ENCODE measurements around the gene ZNF317. TPM values are rescaled to one million over a fixed set of nuclear protein-coding genes. Genes with fewer than 3 reads are reported as not detected.

ZNF317 gene
- total and polyA plus RNA-seq, 11 donors = 8.4 to 21.6 (median 13.5) TPM

DNA sequence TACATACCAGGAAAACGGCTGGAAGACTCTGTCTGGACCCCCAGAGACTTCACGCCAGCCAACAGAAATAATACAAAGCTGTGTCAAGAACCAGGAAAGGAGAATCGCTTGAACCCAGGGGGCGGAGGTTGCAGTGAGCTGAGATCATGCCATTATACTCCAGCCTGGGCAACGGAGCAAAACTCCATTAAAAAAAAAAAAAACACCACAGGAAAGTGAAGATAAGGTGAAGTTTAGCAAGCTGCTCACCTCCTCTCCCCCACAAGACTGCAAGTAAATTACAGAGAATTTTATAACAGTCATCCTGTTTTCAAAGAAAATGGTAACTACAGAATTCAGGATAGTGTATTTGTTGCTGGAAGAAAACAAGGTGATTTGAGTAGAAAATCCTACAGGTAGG, 23.6 kb upstream of the ZNF317 start:
- no peak overlapping the region for H3K4me3 ChIP-seq
- no peak for TF ChIP-seq POLR2A (IDR thresholded peaks at IDR 0.05)
- TF ChIP-seq, protein P1, sequence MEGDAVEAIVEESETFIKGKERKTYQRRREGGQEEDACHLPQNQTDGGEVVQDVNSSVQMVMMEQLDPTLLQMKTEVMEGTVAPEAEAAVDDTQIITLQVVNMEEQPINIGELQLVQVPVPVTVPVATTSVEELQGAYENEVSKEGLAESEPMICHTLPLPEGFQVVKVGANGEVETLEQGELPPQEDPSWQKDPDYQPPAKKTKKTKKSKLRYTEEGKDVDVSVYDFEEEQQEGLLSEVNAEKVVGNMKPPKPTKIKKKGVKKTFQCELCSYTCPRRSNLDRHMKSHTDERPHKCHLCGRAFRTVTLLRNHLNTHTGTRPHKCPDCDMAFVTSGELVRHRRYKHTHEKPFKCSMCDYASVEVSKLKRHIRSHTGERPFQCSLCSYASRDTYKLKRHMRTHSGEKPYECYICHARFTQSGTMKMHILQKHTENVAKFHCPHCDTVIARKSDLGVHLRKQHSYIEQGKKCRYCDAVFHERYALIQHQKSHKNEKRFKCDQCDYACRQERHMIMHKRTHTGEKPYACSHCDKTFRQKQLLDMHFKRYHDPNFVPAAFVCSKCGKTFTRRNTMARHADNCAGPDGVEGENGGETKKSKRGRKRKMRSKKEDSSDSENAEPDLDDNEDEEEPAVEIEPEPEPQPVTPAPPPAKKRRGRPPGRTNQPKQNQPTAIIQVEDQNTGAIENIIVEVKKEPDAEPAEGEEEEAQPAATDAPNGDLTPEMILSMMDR (IDR thresholded peaks at IDR 0.05) = no peak
- WGBS, 4 donors = 42 to 53% (median 50%) methylated on average over 5 of the region's 5 CpGs
- H3K9me3 ChIP-seq = no peaks in the 10 kb centered on the region
- peaks cover 0 to 35% (median 0%) of the 10 kb centered on the region in 9 donors for H3K27me3 ChIP-seq
- no peaks in the 10 kb centered on the region for H3K4me1 ChIP-seq
- H3K36me3 ChIP-seq = no peaks in the 10 kb centered on the region
- ATAC-seq (no peak), DNase-seq (no peak)
- intact Hi-C loops (cut with DNase I) = no loop called here
- H3K27ac ChIP-seq = no peak overlapping the region

DNA sequence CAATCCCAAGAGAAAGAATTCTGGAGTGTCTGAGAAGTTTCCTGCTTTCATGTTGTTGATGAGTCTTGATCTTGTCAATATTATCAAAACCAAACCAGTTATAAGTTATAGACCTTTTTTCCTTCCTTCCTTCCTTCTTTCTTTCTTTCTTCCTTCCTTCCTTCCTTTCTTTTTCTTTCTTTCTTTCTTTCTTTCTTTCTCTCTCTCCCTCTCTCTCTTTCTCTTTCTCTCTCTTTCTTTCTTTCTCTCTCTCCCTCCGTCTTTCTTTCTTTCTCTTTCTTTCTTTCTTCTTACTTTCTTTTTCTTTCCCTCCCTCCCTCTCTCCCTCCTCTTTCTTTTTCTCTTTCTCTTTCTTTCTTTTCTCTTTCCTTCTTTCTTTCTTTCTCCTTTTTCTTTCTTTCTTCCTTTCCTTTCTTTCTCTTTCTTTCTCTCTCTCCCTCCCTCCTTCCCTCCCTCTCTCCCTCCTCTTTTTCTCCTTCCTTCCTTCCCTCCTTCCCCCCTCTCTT, 13.2 kb upstream of the ZNF317 start, which contains the start of gene OR7G3:
OR7G3 (minus strand) TSS at position 51 of the 506 bp plus-strand sequence; CDS start at position 51, 0 bp downstream.
- ATAC-seq (no peak), DNase-seq (no peak)
- TF ChIP-seq, protein P1 (IDR thresholded peaks at IDR 0.05) = no peak
- no peak for TF ChIP-seq POLR2A (IDR thresholded peaks at IDR 0.05)
- peaks cover 0 to 29% (median 6%) of the 10 kb centered on the region in 9 donors for H3K27me3 ChIP-seq
- no peak within 1 kb of the TSS for H3K4me3 ChIP-seq
- H3K36me3 ChIP-seq = no peaks in the 10 kb centered on the region
- 70 to 90% (median 79%) methylated on average over 1 of the region's 1 CpG; no CpG with 5 or more reads in 1 of the 4 donors for WGBS, 4 donors
- no peaks in the 10 kb centered on the region for H3K9me3 ChIP-seq
- H3K27ac ChIP-seq = no peak within 1 kb of the TSS
- no peaks in the 10 kb centered on the region for H3K4me1 ChIP-seq
- intact Hi-C loops (cut with DNase I) = no loop called here

DNA sequence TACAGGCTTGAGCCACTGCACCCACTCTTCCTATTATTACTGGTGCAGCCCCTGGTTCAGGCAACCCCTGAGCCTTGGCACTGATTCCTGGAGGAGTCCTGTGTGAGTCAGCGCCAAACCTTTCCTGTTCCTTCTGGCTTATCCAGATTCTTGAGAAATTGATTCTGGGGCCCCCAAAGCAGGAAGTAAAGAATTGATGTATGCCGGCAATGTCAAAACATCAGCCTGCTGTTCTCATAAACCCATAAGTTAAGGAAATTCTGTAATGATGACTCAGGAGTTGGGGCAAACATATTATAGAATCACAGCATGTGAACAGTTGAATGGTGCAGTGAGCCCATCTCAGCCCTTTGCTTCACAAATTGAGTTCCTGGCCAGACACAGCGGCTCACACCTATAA, 12.0 kb upstream of the ZNF317 start:
- DNase-seq (no peak), ATAC-seq (no peak)
- no peaks in the 10 kb centered on the region for H3K9me3 ChIP-seq
- no peak overlapping the region for H3K27ac ChIP-seq
- 52 to 69% (median 61%) methylated on average over 3 of the region's 3 CpGs for WGBS, 4 donors
- no peaks in the 10 kb centered on the region for H3K36me3 ChIP-seq
- no peak overlapping the region for H3K4me3 ChIP-seq
- intact Hi-C loops (cut with DNase I) = no loop called here
- TF ChIP-seq, protein P1 (IDR thresholded peaks at IDR 0.05) = no peak
- no peak for TF ChIP-seq POLR2A (IDR thresholded peaks at IDR 0.05)
- H3K27me3 ChIP-seq = peaks cover 0 to 27% (median 6%) of the 10 kb centered on the region in 9 donors
- no peaks in the 10 kb centered on the region for H3K4me1 ChIP-seq

DNA sequence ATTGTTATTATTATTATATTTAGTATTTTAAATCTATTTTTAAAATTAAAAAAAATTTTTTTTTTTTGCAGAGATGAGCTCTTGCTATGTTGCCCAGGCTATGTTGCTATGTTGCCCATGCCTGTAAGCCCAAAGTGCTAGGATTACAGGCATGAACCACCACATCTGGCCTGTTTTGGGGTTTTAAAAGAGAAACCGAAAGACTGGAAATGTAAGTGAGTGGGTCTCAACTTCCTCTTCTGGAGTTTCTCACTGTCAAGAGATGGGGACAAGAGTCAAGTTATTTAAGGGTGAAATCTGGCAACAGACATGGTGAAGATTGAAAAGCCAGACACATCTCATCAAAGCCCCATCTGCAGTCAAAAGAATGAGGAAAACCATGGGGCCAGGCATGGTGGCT, 9.2 kb upstream of the ZNF317 start:
- DNase-seq (no peak), ATAC-seq (no peak)
- H3K9me3 ChIP-seq = no peaks in the 10 kb centered on the region
- H3K4me1 ChIP-seq = no peaks in the 10 kb centered on the region
- no peaks in the 10 kb centered on the region for H3K36me3 ChIP-seq
- no peak for TF ChIP-seq POLR2A (IDR thresholded peaks at IDR 0.05)
- TF ChIP-seq, protein P1 (IDR thresholded peaks at IDR 0.05) = no peak
- H3K27ac ChIP-seq = no peak overlapping the region
- 32 to 54% (median 42%) methylated on average over 1 of the region's 1 CpG for WGBS, 4 donors
- no peak overlapping the region for H3K4me3 ChIP-seq
- peaks cover 0 to 24% (median 6%) of the 10 kb centered on the region in 9 donors for H3K27me3 ChIP-seq
- intact Hi-C loops (cut with DNase I) = loop anchor here in 3 of 10 donors (10.0 kb wide), 2 partner anchors 304 to 664 kb away; partner anchors contain the start of gene ZNF266 (in 1 of the 3)
